Stimulated activated CD8-positive, alpha-beta memory T cell treated with anti-CD3 and anti-CD28 coated beads, Interleukin-7, amount 100 ng/mL, for 24 hours (primary cell): ENCODE results near the gene TEX22.
A peak's percentile ranks its signal among the peaks of the same experiment; 100 is the strongest.

ENCODE experiments used
- DNase-seq: peaks from one replicate; pipeline ENCODE4 v3.0.0-alpha.2; 2020; ENCODE audit warnings: low read depth

Gene TEX22

DNA sequence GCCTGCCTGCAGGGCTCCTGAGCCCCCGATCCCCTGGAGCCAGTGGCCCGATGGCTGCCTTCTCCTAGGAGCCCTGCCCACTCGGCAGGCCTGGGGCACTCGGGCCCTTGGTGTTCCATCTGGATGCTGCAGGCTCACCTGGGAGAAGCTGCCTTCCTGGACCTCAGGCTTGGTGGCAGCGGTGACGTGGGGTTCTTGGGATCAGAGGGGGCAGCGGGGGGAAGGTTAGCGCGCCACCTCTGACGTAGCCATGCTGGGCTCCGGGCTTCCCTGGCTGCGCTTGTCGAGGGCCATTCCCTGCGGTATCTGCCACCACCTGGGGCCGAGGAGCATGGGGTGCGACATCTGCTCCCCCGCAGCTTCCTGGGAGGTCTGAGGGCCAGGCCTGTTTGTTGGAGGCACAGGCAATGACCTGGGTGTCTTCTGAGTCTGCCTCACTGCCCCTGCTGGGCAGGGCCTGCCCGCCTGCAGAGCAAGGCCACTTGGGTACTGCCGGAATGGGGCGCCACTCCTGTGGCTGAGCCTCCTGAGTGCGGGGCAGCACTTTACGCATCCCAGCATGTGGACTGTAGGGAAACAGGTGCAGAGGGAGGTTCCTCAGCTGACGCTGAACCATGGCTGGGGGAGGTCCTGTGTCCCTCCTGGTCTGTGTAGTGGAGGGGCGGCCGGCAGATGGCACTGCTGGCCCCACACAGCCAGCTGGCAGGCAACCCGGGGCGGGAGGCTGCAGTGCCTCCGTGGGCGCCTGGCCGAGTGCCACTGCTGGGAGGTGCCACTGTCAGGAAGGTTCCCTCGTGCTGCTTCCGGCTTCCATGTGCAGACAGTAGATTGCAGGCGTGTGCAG lies 41.6 kb downstream of the TEX22 start:
- DNase-seq, result no peak

DNA sequence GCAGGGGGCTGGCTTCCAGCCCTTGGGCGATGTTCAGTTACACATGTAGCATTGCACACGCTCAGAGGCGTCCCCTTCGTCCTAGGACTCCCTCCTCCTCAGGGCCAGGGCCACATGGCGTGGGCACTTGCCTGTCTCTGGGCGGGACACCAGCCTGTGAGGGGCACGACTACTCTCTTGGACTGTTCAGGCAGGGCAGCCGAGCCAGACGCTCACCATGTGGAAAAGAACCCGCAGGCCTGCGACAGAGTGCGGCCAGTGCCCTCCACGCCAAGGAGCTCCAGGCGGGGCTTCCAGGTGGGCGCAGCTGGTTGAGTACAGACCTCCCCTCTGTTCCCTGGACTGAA lies 42.2 kb downstream of the TEX22 start:
- DNase-seq, result no peak

DNA sequence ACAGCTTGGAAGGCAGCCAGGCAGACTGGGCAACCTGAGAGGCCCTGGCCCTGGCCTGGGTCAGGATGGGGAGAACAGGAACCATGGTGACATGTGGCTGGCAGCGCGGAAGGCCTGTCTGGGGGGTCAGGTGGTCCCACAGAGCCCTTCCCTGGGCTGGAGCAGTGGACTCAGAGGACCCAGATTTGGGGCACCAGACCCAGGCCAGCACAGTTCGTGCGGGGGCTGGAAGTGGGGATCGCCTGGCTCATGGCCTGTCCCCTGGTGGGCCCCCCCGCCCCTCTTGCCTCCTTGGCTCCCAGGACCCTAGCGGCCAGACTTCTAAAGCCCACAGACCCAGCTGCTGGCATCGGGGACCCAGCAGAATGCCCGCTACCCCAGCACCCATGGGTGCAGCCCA lies 42.7 kb downstream of the TEX22 start:
- no peak for DNase-seq

DNA sequence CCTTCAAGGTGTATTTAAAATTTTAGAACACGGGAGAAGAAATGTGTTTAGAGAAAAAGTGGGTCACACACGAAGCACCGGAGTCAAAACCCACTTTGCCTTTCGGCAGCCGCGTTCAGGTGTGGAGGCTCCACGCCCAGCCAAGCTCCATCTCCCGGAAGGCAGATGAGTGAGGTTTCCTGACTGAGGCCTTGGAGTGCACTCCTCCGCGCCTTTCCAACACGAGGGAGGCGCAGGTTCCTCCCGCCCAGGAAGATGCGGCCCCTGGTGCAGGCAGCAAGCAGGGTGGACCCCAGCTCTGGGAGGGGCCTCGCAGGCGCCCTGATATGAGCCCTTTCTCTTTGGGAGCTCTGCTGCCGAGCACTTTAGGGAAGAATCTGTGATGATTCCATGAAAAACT lies 43.8 kb downstream of the TEX22 start:
- DNase-seq, result no peak

DNA sequence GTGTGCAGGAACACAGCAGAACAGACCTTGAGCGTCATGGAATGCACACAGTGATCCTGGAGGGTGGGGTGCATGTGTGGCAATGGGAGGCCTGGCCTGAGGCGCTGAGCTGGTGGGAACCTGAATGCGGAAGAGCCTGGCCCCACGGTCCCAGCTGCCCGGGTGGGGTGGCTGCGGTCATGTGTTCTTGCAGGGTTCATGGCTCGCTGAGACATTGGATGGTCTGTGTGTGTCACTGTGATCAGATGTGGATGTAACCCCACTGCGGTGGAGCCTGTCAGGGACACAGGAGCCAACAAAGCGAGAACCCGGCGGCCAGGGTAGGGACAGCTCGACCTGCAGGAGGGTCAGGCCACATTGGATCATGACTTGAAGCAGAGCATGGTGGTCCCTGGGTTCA lies 44.5 kb downstream of the TEX22 start:
- DNase-seq, result no peak

DNA sequence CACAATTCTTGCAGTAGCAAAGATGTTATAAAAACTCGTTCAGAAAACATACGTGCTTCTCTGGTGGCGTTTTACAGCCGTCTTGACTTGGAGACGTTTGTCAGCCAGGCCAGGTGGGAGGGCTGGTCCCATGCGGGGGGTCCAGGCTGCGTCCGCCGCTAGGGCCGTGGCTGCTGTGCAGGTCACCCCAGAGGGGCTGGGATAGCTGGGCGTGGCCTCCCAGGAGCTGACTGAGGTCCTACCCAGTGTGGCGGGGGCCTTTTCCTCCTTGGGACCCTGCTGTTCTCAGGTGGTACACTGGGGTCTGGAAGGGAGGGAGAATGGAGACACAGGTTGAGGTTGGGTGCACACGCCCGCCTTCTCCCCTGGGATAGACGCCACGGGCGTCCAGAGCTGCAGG lies 46.5 kb downstream of the TEX22 start:
- DNase-seq, result no peak

DNA sequence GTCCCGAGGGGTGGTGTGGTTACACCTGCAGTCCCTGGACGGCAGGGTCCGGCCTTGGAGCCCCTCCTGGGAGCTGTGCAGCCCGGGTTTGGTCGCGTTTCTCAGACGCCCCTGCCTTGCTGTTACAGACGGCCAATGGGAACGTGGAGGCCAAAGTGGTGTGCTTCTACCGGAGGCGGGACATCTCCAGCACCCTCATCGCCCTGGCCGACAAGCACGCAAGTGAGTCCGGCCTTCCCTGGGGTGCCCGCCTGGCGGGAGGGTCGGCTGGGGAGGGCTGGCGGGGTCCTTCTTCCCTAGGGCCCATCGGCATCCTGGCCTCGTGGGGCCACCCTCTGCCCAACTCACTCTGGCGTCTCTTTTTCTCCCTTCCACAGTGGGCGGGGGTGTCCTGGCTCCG lies 47.0 kb downstream of the TEX22 start:
- no peak for DNase-seq

DNA sequence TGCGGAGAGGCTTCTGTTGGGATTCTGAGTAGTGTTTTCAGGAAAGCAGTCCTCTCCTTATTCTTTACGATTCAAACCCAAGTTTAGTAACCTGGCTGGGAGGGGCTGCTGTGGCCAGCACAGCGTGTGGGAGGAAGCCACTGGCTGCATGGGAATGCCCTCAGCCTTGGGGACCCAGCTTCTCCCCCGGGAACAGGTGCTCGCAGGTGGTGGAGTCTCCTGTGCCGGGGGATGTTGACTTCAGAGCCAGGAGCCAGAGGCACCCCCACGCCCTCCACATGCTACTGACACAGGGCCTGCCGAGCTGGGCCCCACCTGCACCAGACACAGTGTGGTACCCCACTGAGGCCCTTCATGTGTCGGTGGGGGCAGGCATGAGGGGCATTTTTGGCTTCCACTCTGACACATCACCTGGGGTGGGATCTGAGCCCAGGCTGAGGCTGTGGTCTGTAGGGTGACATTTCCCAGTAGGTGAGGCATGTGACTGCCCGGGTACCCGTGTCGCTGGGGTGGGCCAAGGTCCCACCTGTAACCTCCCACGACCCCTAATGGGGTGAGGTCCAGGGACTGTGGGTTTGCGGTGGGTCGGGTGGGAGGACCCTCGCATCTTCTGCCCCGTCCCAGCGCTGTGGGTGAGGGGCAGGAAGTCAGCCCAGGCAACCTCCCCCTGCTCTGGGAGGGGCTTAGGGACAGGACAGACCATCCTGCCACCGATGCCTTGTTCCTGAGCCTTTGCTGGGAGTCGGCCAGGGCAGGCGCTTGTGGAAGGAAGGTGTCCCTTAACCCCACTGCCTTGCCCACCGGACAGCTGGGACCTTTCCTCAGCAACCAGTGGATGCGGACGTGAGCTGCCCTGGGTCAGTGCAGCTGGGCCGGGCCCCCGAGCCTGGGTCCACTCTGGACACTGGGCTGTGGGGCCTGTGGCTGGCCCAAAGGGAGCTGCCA lies 47.8 kb downstream of the TEX22 start:
- DNase-seq, result no peak

DNA sequence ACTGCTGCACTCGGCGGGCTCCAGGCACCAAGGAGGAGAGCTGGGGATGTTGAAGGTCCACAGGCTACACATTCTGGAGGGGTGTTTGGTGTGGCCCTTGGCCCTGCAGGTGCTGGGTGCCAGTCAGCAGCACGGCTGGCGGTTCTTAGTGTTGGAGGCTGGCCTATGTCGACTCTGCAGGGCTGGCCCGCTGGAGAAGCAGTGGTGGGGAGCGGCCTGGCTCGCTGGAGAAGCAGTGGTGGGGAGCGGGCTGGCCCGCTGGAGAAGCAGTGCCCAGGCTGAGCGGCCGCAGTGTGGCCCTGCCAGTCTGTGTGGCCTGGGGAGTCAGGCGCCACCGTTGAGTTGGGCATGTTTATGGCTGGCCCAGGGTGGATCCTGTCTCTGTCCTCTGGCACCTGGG lies 48.6 kb downstream of the TEX22 start:
- DNase-seq, result no peak

DNA sequence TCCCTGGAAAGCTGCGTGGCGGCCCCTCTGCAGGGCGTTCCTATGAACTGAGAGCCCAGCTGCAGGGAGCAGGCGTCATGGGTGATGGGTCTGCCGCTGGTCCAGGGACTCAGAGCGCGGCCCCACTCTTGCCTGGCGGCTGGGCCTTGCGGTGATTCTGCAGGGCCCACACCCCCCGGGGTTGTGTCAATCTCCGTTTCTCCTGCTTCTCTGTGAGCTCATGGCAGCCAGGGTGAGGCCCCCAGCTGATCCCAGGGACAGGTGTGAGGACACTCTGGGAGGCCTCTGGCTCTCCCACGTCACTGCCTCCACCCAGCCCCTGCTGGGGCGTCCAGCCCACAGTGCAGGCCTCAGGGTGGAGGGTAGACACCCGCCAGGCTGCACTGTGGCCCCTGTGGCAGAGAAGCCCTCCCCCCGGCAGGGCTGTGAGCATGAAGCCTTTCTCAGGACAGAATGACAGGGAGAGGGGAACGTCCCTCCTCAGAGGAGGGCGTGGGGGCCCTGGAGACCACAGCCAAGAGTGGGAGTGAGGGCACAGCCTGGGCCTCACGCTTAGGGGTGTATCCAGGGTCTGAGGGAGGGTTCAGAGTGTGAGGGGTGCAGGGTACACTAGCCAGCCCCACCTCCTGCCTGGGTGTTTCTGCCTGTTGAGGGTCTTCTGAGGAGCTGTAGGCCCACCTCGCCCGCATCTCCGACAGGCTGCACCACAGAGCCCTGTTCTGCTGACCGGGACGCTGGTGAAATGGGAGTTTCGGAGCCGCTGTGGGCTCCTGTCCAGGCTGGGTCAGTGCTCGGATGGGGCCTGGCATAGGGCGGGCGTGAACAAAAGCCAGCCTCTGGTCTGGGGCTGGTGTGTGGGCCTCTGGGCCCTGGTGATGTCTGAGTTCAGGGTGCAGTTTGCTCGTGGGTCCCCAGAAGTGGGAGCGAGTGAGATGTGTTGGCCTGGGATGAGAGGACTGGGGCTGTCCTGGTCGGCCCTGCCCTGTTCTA lies 49.6 kb downstream of the TEX22 start:
- no peak for DNase-seq

DNA sequence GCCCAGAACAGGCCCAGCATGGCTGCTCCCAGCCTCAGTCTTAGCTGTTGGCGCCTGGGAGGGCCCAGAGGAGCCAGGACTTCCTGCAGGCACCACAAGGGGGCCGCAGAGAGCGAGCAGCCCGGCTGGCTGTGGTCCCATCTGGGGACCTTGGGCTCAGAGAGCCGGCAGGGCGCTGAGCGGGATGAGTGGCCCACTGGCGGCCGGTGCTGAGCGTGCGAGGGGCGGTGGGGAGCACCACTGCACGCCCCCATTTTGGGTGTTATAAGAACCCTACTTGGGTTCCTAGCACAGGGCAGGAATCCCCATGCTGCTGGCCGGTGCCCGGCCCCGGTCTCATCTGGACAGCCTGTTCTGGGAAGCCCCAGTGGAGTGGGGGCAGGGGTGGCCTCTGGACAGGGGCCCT lies 50.4 kb downstream of the TEX22 start:
- peak; percentile 29 for DNase-seq

DNA sequence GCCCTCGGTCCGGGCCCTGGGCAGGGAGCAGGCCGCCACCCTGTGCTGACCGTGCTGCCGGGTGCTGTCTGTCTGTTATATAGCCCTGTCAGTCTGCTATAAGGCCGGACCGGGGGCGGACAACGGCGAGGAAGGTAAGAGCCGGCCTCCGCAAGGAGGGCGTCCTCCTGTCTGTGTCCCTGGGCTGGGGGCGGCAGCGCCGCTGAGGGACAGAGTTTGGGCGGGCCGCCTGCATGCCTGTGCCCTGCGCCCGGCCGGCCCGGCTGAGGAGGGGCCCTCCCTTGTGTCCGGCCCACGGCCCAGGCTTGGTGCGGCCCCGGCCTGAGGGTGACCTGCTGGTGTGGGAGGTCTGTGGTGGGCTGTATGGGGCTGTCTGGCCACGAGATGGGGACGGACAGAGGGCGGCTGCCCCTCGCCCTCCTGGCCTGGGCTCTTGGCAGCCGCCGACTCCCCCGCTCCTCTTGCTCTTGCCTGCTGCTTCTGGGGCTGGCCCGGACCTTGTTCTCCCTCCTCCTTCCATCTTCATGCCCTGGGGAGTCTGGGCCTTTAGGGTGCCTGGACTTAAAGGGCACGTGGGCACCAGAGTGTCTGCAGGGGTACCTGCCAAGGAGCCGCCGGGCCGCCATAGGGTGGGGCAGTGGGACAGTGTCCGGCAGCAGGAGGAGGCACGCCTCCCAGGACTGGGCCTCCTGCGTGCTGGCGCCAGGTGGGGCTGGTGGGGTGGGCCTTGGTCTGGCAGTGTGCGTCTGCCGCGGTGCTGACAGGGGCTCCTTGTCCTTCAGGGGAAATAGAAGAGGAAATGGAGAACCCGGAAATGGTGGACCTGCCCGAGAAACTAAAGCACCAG lies 51.2 kb downstream of the TEX22 start:
- no peak for DNase-seq

DNA sequence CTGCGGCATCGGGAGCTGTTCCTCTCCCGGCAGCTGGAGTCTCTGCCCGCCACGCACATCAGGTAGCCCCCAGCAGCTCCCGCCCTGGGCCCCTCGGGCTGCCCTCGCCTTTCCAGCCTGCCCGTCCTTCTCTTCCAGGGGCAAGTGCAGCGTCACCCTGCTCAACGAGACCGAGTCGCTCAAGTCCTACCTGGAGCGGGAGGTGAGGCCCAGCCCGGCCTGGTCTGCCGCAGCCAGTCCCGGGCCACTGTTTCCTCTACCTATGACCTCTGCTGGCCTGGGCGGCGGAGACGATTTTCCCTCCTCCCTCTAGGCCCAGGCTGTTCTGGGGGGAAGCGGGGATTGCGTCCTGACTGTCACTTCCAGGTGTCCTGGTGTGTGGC lies 51.8 kb downstream of the TEX22 start:
- DNase-seq, result no peak

DNA sequence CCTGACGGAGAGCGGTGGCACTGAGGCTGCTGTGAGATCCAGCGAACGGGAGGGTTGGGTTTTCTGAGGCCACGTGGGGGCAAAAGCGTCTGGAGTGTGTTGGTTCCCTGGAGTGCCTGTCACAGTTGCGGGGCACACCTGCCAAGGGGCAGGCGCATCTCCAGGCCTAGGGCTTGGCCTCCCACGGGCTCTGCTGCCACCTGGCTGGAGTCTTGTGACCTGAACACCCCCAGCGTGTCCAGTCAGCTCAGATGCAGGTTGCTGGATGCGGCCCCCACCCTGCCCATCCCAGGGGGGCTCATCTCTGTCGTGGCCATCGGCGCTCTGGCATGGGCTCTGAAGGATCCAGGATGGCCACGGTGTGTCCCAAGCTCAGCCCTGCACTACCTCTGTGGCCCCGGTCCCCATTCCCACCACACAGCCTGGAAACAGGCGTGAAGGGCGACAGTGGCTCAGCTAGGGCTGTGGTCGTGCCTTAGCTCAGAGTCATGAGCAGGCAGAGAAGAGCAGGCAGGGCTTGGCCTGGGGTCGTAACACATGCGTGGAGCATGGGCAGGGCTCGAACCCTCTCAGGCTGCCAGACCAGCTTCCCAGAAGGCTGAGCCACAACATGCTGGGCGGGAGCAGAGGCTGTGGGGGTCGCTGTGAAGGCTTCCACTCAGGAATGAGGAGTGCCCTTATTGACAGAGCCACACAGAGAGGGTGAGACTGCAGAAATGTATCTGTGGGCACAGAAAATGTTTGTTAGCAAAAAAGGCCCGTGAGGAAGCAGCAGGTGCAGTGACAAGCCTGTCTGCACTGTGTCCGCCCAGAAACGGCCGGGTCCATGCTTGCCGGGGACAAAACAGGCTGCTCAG lies 52.8 kb downstream of the TEX22 start:
- no peak for DNase-seq

DNA sequence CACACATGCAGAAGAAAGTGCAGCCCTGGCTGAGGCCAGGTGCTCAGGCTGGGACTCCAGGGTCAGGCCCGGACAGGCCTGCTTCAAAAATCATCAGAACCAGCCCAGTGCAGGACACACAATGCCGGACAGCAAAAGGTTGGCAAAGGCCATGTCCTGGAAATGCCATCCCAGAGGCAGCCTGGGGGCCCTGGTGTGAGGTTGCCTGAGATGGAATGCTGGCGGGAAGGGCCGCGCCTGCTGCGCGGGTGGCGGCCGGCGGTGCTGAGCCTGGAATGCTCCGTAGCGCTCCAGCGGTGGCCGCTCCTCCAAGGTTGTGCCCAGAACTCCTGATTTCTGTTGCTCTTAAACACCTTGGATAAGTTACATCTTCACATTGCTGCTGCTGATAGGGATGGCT lies 54.6 kb downstream of the TEX22 start:
- no peak for DNase-seq

DNA sequence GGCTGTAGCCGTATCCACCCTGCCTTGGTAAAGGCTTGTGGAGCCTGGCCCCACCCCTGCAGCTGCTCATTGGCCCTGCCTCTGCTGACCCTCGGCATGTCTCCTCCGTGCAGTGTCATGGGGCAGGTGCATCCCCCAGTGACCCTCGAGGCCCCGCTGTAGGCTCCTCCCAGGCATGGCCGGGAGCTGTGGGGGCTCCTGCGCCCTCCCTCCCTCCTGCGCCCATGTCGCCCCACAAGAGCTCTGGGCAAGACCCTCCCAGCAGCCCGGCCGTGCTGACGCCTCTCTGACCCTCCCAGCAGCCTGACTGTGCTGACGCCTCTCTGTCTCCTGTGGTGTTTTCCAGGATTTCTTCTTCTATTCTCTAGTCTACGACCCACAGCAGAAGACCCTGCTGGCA lies 55.5 kb downstream of the TEX22 start:
- DNase-seq, result no peak

DNA sequence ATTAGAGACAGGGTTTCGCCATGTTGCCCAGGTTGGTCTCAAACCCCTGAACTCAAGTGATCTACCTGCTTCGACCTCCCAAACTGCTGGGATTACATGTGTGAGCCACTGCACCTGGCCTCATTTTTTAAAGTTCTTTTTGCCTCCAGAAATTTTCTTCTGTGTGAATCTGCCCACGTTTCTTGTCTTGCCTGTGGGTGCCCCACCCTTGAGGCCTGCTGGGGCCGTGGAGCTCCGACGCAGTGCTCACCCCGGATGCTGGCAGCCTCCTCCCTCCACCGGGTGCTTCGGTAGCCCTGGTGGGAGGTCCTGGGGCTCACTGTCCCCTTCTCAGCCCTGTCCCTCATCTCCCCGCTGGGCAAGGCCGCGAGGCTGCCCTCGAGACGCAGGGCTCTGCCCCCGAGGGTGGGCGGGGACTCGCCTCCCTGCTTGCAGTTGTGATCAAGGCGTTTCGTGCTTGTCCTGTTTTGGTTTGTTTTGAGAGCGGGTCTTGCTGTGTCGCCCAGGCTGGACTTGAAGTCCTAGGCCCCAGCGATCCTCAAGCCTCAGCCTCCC lies 56.8 kb downstream of the TEX22 start:
- DNase-seq, result no peak

DNA sequence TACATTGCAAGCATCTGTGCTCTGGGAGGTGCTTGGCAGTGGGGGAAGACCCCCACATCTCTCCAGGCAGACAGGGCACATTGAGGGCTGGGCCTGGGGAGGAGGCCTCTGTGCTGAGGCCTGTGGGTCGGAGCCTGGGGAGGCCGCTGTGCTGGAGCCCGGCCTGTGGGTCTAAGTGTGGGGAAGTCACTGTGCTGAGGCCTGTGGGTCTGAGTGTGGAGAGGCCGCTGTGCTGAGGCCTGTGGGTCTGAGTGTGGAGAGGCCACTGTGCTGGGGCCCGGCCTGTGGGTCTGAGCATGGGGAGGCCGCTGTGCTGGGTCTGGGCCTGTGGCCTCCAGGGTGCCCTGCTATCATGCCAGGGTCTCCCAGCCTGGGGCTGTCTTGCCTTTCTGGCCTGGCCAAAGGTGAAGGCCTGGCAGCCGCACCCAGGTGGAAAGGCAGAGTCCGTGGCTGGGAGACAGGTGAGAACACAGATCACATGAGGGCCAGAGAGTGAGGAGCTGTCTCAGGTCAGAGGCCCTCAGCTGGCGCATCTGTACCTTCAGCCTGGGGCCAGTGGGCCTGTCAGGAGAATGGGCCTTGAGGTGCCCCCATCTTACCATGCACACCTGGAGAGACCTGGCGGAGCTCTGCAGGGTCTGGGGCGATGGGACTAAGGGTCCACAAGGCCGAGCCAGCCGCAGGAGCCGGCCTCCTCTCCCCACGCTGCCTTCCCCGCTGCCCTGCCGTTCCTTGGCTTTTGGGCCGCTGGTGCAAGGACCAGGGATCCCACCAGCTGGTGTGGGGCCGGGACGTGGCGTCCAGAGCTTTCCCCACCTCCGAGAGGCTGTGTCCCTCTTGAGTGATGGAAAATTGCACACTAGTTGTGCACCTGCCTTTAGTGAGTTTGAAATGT lies 57.7 kb downstream of the TEX22 start:
- no peak for DNase-seq
